IPS-20b (cell line): ENCODE results near the gene DOCK7.
"Not testable (repeated sequence)": the region's sequence is repeated elsewhere in the genome, so short reads cannot be mapped to it uniquely, and the experiment has no call there.

Experiments used
- H3K27ac ChIP-seq: one replicate; pipeline ENCODE4 v1.5.1; 2013; ENCODE audit warnings: low read length
- H3K27me3 ChIP-seq: 2 replicates; pipeline ENCODE4 v1.6.1; 2013; ENCODE audit warnings: mild to moderate bottlenecking, low read length, inconsistent platforms; ENCODE audit not compliant: insufficient read depth
- H3K36me3 ChIP-seq: 2 replicates; pipeline ENCODE4 v1.6.1; 2013; ENCODE audit warnings: low read depth, mild to moderate bottlenecking, inconsistent platforms, low read length, moderate library complexity; ENCODE audit not compliant: insufficient read depth
- H3K4me1 ChIP-seq: 2 replicates; pipeline ENCODE4 v1.6.1; 2013; ENCODE audit warnings: mild to moderate bottlenecking, control low read depth, inconsistent platforms, low read length, moderate library complexity; ENCODE audit not compliant: insufficient read depth
- H3K4me3 ChIP-seq: 2 replicates; pipeline ENCODE4 v1.5.1; 2013; ENCODE audit warnings: mild to moderate bottlenecking, low read length, inconsistent platforms
- H3K9ac ChIP-seq: 2 replicates; pipeline ENCODE4 v1.6.1; 2013; ENCODE audit warnings: low read depth, mild to moderate bottlenecking, inconsistent platforms, low read length, moderate library complexity
- H3K9me3 ChIP-seq: 2 replicates; pipeline ENCODE4 v1.6.1; 2013; ENCODE audit warnings: mild to moderate bottlenecking, low read depth, low read length, inconsistent platforms; ENCODE audit not compliant: insufficient read depth

The DOCK7 gene

GRCh38 chr1:62718400-62718799 is 30.2 kb upstream of the DOCK7 start:
- H3K4me1 ChIP-seq: not testable (repeated sequence)

GRCh38 chr1:62717483-62717882 is 29.3 kb upstream of the DOCK7 start:
- Histone ChIP-seq H3K27ac (no peak overlapping the region), H3K36me3 (no peaks in the 10 kb centered on the region), H3K9ac (no peak overlapping the region), H3K4me3 (no peak overlapping the region), H3K4me1 (no peaks in the 10 kb centered on the region), H3K27me3 (no peaks in the 10 kb centered on the region), H3K9me3 (no peaks in the 10 kb centered on the region)

More at GRCh38 chr1:62718400-62718799, 30.2 kb upstream of the DOCK7 start:
- H3K36me3 ChIP-seq, H3K9ac ChIP-seq, H3K9me3 ChIP-seq, H3K4me3 ChIP-seq, H3K27ac ChIP-seq, H3K27me3 ChIP-seq: not testable (repeated sequence)

DNA sequence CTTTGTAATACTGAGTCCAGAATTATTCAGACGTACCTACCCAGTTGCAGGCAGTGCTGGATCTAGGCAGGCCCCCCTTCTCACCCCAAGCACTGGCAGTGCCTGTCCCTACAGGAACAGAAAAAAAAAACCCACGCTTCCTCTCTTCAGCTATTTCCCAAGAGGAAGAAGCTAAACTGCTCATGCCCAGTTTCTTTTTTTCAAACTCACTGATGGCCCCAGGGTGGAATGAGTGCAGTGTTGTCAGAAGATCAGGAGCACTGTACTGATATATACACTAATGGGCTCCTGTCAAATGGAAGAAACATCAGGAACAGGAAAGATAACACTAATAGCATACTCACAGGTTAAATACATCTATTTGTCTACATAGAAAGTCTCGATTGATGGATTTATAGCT is 28.2 kb upstream of the DOCK7 start:
- H3K4me3 ChIP-seq: no peak overlapping the region
- H3K27me3 ChIP-seq: no peaks in the 10 kb centered on the region
- no peaks in the 10 kb centered on the region for H3K4me1 ChIP-seq
- H3K36me3 ChIP-seq: no peaks in the 10 kb centered on the region
- H3K27ac ChIP-seq: no peak overlapping the region
- H3K9ac ChIP-seq: no peak overlapping the region
- H3K9me3 ChIP-seq: no peaks in the 10 kb centered on the region

DNA sequence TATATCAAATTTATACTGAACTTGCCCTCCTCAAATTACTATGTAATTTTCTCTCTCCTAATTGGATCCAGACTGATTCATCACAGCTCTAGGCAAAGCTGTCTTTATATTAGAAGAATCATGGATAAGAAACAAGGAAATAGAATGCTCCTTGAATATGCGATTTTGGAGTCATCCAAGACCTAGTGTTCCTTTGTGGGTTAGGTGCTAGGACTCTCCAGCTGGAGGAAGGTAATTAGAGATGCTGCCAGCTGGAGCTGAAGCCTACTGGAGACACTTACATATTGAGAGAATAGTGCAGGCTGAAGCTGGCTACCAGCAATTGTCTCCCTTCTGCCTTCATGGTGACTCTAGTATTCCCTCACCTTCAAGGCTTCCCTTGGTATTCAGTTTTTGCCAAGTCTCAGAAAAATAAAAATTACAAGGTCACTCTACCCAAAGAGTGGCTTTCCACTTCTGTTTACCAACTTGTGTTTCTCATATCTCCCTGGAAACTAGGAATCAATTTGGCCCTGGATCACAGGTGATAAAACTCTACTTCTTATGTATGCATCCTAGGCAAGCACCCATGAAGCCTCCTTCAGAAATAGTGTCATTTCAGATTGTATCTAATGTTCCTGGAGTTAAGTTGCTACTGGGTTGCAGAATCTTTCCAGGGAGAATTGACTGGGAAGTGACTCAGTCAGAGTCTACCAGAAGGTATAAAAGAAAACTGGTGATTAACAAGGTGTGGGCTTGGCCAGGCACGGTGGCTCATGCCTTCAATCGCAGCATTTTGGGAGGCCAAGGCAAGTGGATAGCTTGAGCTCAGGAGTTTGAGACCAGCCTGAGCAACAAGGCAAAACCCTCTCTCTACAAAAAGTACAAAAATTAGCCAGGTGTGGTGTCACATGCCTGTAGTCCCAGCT is 24.4 kb upstream of the DOCK7 start:
- H3K27me3 ChIP-seq: no peaks in the 10 kb centered on the region
- H3K9ac ChIP-seq: no peak overlapping the region
- no peak overlapping the region for H3K4me3 ChIP-seq
- no peaks in the 10 kb centered on the region for H3K36me3 ChIP-seq
- no peaks in the 10 kb centered on the region for H3K9me3 ChIP-seq
- H3K4me1 ChIP-seq: no peaks in the 10 kb centered on the region
- no peak overlapping the region for H3K27ac ChIP-seq

DNA sequence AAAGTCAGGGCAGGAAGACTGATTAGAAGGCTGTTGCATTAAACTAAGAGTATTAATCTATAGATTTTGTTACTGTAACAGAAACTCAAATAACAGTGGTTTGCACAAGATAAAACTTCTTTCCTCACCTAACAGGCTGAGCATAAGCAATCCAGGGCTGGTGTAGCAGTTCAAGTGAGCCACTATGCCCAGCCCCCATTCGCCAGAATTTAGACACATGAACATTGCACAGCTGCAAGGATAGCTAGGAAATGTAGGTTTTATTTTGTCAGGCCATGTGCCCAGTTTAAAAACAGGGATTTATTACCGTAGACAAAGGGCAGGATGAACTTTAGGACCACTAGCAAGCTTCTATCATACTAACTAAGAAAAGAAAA is 19.5 kb upstream of the DOCK7 start:
- Histone ChIP-seq H3K27ac (no peak overlapping the region), H3K36me3 (no peaks in the 10 kb centered on the region), H3K27me3 (no peaks in the 10 kb centered on the region), H3K4me1 (no peaks in the 10 kb centered on the region), H3K4me3 (no peak overlapping the region), H3K9me3 (peaks cover 14% of the 10 kb centered on the region; the same call in 1 of the 2 replicates), H3K9ac (no peak overlapping the region)

- H3K9ac ChIP-seq: no peak overlapping the region
- H3K4me1 ChIP-seq: no peaks in the 10 kb centered on the region
- no peaks in the 10 kb centered on the region for H3K36me3 ChIP-seq
- H3K4me3 ChIP-seq: no peak overlapping the region
- peaks cover 14% of the 10 kb centered on the region; the same call in 1 of the 2 replicates for H3K9me3 ChIP-seq
- H3K27me3 ChIP-seq: no peaks in the 10 kb centered on the region
- no peak overlapping the region for H3K27ac ChIP-seq
Observed at GRCh38 chr1:62706985-62707743, 19.0 kb upstream of the DOCK7 start.

DNA sequence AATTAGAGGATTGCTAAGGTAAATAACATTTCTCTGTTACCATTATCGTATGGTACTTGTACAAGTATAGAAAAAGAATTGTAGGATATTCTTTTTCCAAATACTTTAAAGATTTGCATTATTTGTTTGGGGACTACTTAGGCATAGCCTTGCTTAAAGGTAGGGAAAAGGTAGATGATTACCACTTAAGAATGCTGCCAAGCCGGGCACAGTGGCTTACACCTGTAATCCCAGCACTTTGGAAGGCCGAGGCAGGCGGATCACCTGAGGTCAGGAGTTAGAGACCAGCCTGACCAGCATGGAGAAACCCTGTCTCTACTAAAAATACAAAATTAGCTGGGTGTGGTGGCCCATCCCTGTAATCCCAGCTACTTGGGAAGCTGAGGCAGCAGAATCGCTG is 10.0 kb upstream of the DOCK7 start:
- not testable (repeated sequence) for H3K27me3 ChIP-seq, H3K27ac ChIP-seq, H3K9ac ChIP-seq, H3K4me3 ChIP-seq, H3K36me3 ChIP-seq, H3K9me3 ChIP-seq, H3K4me1 ChIP-seq

GRCh38 chr1:62694479-62694878 is 6.3 kb upstream of the DOCK7 start:
- H3K27ac ChIP-seq, H3K4me3 ChIP-seq, H3K36me3 ChIP-seq, H3K9ac ChIP-seq, H3K27me3 ChIP-seq, H3K9me3 ChIP-seq: not testable (repeated sequence)
- H3K4me1 ChIP-seq: peaks cover 11% of the 10 kb centered on the region

- H3K27me3 ChIP-seq: no peaks in the 10 kb centered on the region
- no peak overlapping the region for H3K27ac ChIP-seq
- no peaks in the 10 kb centered on the region for H3K9me3 ChIP-seq
- no peaks in the 10 kb centered on the region for H3K36me3 ChIP-seq
- H3K4me1 ChIP-seq: peaks cover 14% of the 10 kb centered on the region
- no peak overlapping the region for H3K4me3 ChIP-seq
- no peak overlapping the region for H3K9ac ChIP-seq
Observed at GRCh38 chr1:62693123-62693522, 4.9 kb upstream of the DOCK7 start.

GRCh38 chr1:62691062-62691844 is 3.1 kb upstream of the DOCK7 start:
- H3K4me1 ChIP-seq: peaks cover 14% of the 10 kb centered on the region
- H3K9me3 ChIP-seq: no peaks in the 10 kb centered on the region
- no peak overlapping the region for H3K9ac ChIP-seq
- H3K36me3 ChIP-seq: no peaks in the 10 kb centered on the region
- no peaks in the 10 kb centered on the region for H3K27me3 ChIP-seq
- no peak overlapping the region for H3K27ac ChIP-seq
- no peak overlapping the region for H3K4me3 ChIP-seq

DNA sequence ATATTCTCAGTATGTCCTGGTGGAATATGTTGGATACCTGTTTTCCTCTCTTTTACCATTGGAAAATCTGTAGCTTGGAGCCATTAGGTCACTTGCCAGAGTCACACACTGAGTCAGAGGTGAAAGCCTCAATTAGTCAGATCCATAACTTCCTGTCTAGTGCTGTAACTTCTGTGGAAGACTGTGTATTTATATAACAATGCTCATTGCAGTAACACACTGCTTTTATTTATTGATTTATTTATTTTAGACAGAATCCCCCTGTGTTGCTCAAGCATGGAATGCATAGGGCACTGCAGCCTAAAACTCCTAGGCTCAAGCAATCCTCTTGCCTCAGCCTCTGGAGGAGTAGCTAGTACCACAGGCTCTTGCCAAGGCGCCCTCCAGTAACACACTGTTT is 1.3 kb upstream of the DOCK7 start:
- Histone ChIP-seq H3K4me3 (peak overlapping the region; percentile 90), H3K27ac (no peak overlapping the region)

More for the DNA sequence above, 1.3 kb upstream of the DOCK7 start:
- Histone ChIP-seq H3K27me3 (no peaks in the 10 kb centered on the region), H3K9me3 (no peaks in the 10 kb centered on the region), H3K9ac (peak overlapping the region; percentile 16; the same call in 1 of the 2 replicates), H3K36me3 (no peaks in the 10 kb centered on the region), H3K4me1 (peaks cover 14% of the 10 kb centered on the region)
